ENCODE data around the gene DTNBP1.
A peak's percentile ranks its signal among the peaks of the same experiment; 100 is the strongest.

The DTNBP1 gene

GRCh38 chr6:15512721-15513120 lies 150.1 kb downstream of the DTNBP1 start:
- no peak for DNase-seq

- DNase-seq, result no peak
Observed at GRCh38 chr6:15512126-15512525, 150.7 kb downstream of the DTNBP1 start.

- no peak for DNase-seq
Observed at GRCh38 chr6:15511248-15512125, 151.3 kb downstream of the DTNBP1 start.

- DNase-seq, result no peak
Observed at GRCh38 chr6:15510536-15511247, 152.1 kb downstream of the DTNBP1 start.

- DNase-seq, result no peak
Observed at GRCh38 chr6:15510121-15510520, 152.7 kb downstream of the DTNBP1 start.

GRCh38 chr6:15509335-15509933 lies 153.4 kb downstream of the DTNBP1 start:
- DNase-seq, result no peak

- DNase-seq, result no peak
Observed at GRCh38 chr6:15508931-15509330, 153.9 kb downstream of the DTNBP1 start.

GRCh38 chr6:15508441-15508871 lies 154.4 kb downstream of the DTNBP1 start:
- no peak for DNase-seq

GRCh38 chr6:15507746-15508145 lies 155.1 kb downstream of the DTNBP1 start:
- no peak for DNase-seq

- no peak for DNase-seq
Observed at GRCh38 chr6:15507221-15507620, 155.6 kb downstream of the DTNBP1 start.

GRCh38 chr6:15506066-15506465 lies 156.8 kb downstream of the DTNBP1 start:
- DNase-seq, result no peak

GRCh38 chr6:15505463-15505918 lies 157.3 kb downstream of the DTNBP1 start:
- no peak for DNase-seq

- DNase-seq, result peak; percentile 18
Observed at GRCh38 chr6:15504581-15505350, 158.1 kb downstream of the DTNBP1 start.

GRCh38 chr6:15504040-15504495 lies 158.8 kb downstream of the DTNBP1 start:
- no peak for DNase-seq

GRCh38 chr6:15503346-15503680 lies 159.5 kb downstream of the DTNBP1 start:
- no peak for DNase-seq

- DNase-seq, result no peak
Observed at GRCh38 chr6:15502446-15503345, 160.1 kb downstream of the DTNBP1 start.

GRCh38 chr6:15501826-15502445 lies 160.9 kb downstream of the DTNBP1 start:
- no peak for DNase-seq

- no peak for DNase-seq
Observed at GRCh38 chr6:15500901-15501825, 161.7 kb downstream of the DTNBP1 start.

- no peak for DNase-seq
Observed at GRCh38 chr6:15500078-15500740, 162.6 kb downstream of the DTNBP1 start.

- DNase-seq, result no peak
Observed at GRCh38 chr6:15499591-15499990, 163.2 kb downstream of the DTNBP1 start.

All from RPMI8226 (cell line).